Transverse colon (tissue), 3 donors: ENCODE results near the gene CASK.

ENCODE experiments used
- EP300 ChIP-seq: sonication (generic); formaldehyde crosslinking; IDR thresholded peaks from one replicate; pipeline ENCODE4 v1.6.1; 2017; ENCODE audit warnings: antibody characterized with exemption, low read depth
- POLR2A ChIP-seq: fragments of 450-650 bp; IDR thresholded peaks from one replicate; pipeline ENCODE4 v1.6.1; 2016; ENCODE audit warnings: antibody characterized with exemption, mild to moderate bottlenecking, moderate library complexity
- TF ChIP-seq, protein P1 (sequence below), 5 experiments: fragments of 200-600 bp in 3 of 5; fragments of 450-650 bp in 2 of 5; sonication (generic) in 3 of 5; IDR thresholded peaks; 1 replicate in 2 of 5; 2 replicates in 3 of 5; pipeline ENCODE4 v1.5.1; 2016 to 2017; ENCODE audit warnings: antibody characterized with exemption in 5 of 5, inconsistent platforms in 3 of 5, mild to moderate bottlenecking in 2 of 5, moderate library complexity in 1 of 5

GRCh38 chrX:41664908-41665307 lies 258.4 kb downstream of the CASK start:
- no peak for TF ChIP-seq EP300
- TF ChIP-seq, protein P1, sequence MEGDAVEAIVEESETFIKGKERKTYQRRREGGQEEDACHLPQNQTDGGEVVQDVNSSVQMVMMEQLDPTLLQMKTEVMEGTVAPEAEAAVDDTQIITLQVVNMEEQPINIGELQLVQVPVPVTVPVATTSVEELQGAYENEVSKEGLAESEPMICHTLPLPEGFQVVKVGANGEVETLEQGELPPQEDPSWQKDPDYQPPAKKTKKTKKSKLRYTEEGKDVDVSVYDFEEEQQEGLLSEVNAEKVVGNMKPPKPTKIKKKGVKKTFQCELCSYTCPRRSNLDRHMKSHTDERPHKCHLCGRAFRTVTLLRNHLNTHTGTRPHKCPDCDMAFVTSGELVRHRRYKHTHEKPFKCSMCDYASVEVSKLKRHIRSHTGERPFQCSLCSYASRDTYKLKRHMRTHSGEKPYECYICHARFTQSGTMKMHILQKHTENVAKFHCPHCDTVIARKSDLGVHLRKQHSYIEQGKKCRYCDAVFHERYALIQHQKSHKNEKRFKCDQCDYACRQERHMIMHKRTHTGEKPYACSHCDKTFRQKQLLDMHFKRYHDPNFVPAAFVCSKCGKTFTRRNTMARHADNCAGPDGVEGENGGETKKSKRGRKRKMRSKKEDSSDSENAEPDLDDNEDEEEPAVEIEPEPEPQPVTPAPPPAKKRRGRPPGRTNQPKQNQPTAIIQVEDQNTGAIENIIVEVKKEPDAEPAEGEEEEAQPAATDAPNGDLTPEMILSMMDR (IDR thresholded peaks at IDR 0.05): no peak
- TF ChIP-seq POLR2A: no peak
